Aorta (tissue), 5 donors: ENCODE measurements around the gene KRTAP10-2. TPM values are rescaled to one million over a fixed set of nuclear protein-coding genes. Genes with fewer than 3 reads are reported as not detected.

Source experiments
- ATAC-seq: fragments of 200-7000 bp; cut with Tn5 transposase; one replicate; pipeline ENCODE4 v1.9.1; 2022; ENCODE audit warnings: moderate library complexity; ENCODE audit not compliant: low FRiP score
- DNase-seq, 2 donors: peaks; one replicate each; pipeline ENCODE4 v3.0.0-alpha.2; 2020
- H3K27ac ChIP-seq, 2 donors: one replicate each; pipeline ENCODE4 v1.5.1; 2013; ENCODE audit warnings: low read length in 2 of 2, mild to moderate bottlenecking in 2 of 2, moderate library complexity in 2 of 2, control low read depth in 1 of 2, inconsistent platforms in 1 of 2, low read depth in 1 of 2
- H3K27me3 ChIP-seq, 2 donors: one replicate each; pipeline ENCODE4 v1.6.1; 2013; ENCODE audit warnings: control low read depth in 1 of 2, low read length in 1 of 2, mild to moderate bottlenecking in 1 of 2, moderate library complexity in 1 of 2; ENCODE audit not compliant: insufficient read depth in 2 of 2, control insufficient read depth in 1 of 2
- H3K36me3 ChIP-seq, 2 donors: one replicate each; pipeline ENCODE4 v1.6.1; 2013; ENCODE audit warnings: control low read depth in 1 of 2, low read length in 1 of 2, mild to moderate bottlenecking in 1 of 2; ENCODE audit not compliant: insufficient read depth in 2 of 2, control insufficient read depth in 1 of 2
- H3K4me1 ChIP-seq, 2 donors: one replicate each; pipeline ENCODE4 v1.6.1; 2013; ENCODE audit warnings: low read length in 2 of 2, control low read depth in 1 of 2, mild to moderate bottlenecking in 1 of 2, moderate library complexity in 1 of 2; ENCODE audit not compliant: insufficient read depth in 2 of 2, control insufficient read depth in 1 of 2
- H3K4me3 ChIP-seq, 2 donors: one replicate each; pipeline ENCODE4 v1.5.1; 2013; ENCODE audit warnings: low read length in 2 of 2, control low read depth in 1 of 2, mild to moderate bottlenecking in 1 of 2
- H3K9me3 ChIP-seq: one replicate; pipeline ENCODE4 v1.6.1; 2013; ENCODE audit warnings: mild to moderate bottlenecking, low read length; ENCODE audit not compliant: control insufficient read depth
- WGBS, 2 donors: extraction: QIAGEN DNeasy Blood & Tissue Kit; methylation state at CpG; one replicate each; pipeline ENCODE4 v1.1.7; 2013; 5-methylcytosine and 5-hydroxymethylcytosine counted together
- intact Hi-C, 2 donors: fragments of 100-400 bp; cut with DNase I; formaldehyde crosslinking; loops; one replicate each; pipeline versions ENCODE4 v1.14.2 to v1.15.0; 2022
- polyA plus RNA-seq, 2 donors: library from polyadenylated mRNA; stranded (reverse); fragments of 200-250 nt; gene quantifications; one replicate each; pipeline ENCODE4 v1.2.3, GENCODE V29; 2013
- total RNA-seq, 2 donors: library from RNA; stranded (reverse); fragmentation: NEBNext Ultra II Directional; extraction: Animal tissue kit (Norgen Biotek cat#: 25700); gene quantifications; one replicate each; pipeline ENCODE4 v1.2.1, GENCODE V29; 2021
- donor health status: healthy with polysubstance abuse.
- donor health status: Bipolar disorder and iron deficiency.
- donor health status: DM: no; HTN: no; CAD: no.
- donor health status: DM: no; HTN: no; CAD: no.
- donor health status: DM: yes; HTN: yes; CAD: no.

KRTAP10-2 gene
- total and polyA plus RNA-seq, 4 donors, result not detected

DNA sequence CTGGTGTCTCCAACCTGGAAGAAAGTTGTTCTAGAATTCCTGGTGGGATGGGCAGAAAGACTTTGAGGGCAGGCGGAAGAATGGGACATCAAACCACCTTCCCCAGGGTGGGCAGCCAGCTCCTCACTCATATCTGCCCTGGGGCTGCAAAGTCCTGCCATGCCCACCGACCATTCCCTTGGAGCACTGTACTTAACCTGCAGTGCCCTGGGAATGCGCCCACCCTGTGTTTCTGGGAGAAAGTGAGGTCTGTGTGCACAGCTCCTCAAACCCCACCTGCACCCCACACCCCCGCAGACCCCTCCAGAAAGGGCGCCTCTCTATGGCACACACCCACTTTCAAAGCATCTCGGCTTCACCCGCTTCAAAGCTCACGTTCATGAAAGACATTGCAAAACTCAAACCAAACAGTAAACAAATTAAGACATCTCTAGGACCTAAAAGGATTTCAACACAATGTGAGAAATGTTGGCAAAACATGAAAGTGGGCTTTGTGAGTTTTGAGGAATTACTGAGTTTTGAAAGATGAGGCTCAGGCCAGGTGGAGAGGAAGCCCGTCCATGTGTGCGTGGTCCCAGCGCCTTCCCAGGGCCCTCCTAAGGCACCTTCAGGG, 36.5 kb downstream of the KRTAP10-2 start:
- DNase-seq (no peak), ATAC-seq (no peak)
- no peaks in the 10 kb centered on the region for H3K9me3 ChIP-seq
- H3K4me1 ChIP-seq, result no peaks in the 10 kb centered on the region
- 87 to 88% methylated on average over 11 of the region's 11 CpGs for WGBS, 2 donors
- intact Hi-C loops, result loop anchor here in 1 of 2 donors (10.0 kb wide), 1 partner anchor 280 kb away; no protein-coding TSS in a partner anchor
- H3K27me3 ChIP-seq, result no peaks in the 10 kb centered on the region
- H3K36me3 ChIP-seq, result no peaks in the 10 kb centered on the region
- H3K4me3 ChIP-seq, result no peak overlapping the region
- no peak overlapping the region for H3K27ac ChIP-seq

GRCh38 chr21:44514218-44514520, 37.1 kb downstream of the KRTAP10-2 start:
- WGBS, 2 donors, result 90 to 91% methylated on average over 7 of the region's 7 CpGs
- no peak for ATAC-seq
- intact Hi-C loops, result loop anchor here in 1 of 2 donors (10.0 kb wide), 1 partner anchor 281 kb away; no protein-coding TSS in a partner anchor

DNA sequence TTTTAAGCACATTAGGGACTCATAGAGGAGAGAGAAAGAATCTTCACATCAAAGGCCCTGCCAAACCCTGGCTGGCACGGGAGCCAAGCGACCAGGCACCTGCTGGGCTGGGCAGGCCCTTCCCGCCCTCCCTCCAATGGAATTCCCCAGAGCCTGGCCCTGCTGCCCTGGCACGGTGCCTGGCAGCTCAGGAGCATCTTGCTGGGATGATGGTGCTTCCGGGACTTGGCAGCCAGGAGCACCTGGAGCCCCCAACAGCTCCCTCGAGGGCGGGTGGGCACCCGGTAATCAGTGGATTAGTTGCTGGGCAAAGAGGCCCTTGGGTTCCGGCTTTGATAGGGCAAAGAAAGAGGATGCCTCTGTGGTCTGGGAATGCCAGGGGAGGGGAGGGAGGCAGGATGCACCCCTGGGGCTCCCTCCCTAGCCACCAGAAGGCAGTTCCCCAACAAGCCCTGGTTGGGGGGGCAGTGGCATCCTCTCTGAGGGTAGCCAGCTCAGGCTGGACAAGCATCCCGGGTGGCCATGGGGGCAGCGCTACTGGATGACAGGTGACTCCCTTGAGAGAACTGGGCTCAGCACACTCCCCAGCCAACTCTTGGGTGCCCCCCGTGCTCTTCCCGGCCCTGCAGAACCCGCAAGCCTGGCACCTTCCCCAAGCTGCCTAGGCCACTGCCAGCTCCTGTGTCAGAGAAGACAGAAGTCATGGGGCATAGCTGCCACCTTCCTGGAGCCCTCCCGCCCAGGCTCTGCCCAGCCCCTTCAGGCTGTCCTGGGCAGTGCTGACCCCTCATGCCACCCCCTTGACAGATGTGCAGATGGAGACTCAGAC, 37.7 kb downstream of the KRTAP10-2 start:
- WGBS, 2 donors, result 87% methylated on average over 15 of the region's 15 CpGs
- intact Hi-C loops, result loop anchor here in 1 of 2 donors (10.0 kb wide), 1 partner anchor 281 kb away; no protein-coding TSS in a partner anchor

More at GRCh38 chr21:44514218-44514520, 37.1 kb downstream of the KRTAP10-2 start:
- no peak for DNase-seq
- Histone ChIP-seq H3K27me3 (no peaks in the 10 kb centered on the region), H3K4me3 (no peak overlapping the region), H3K27ac (no peak overlapping the region), H3K4me1 (no peaks in the 10 kb centered on the region), H3K9me3 (no peaks in the 10 kb centered on the region), H3K36me3 (no peaks in the 10 kb centered on the region)

GRCh38 chr21:44512496-44513388, 38.6 kb downstream of the KRTAP10-2 start:
- H3K9me3 ChIP-seq, result no peaks in the 10 kb centered on the region
- intact Hi-C loops, result loop anchor here in 1 of 2 donors (10.0 kb wide), 1 partner anchor 282 kb away; no protein-coding TSS in a partner anchor
- 80 to 83% methylated on average over 21 of the region's 21 CpGs for WGBS, 2 donors
- H3K27ac ChIP-seq, result no peak overlapping the region
- no peaks in the 10 kb centered on the region for H3K27me3 ChIP-seq
- H3K4me1 ChIP-seq, result no peaks in the 10 kb centered on the region
- no peaks in the 10 kb centered on the region for H3K36me3 ChIP-seq
- ATAC-seq (no peak), DNase-seq (no peak)
- no peak overlapping the region for H3K4me3 ChIP-seq

More for the DNA sequence above, 37.7 kb downstream of the KRTAP10-2 start:
- DNase-seq, result no peak
- H3K4me1 ChIP-seq, result no peaks in the 10 kb centered on the region
- H3K27me3 ChIP-seq, result no peaks in the 10 kb centered on the region
- ATAC-seq, result no peak
- H3K9me3 ChIP-seq, result no peaks in the 10 kb centered on the region
- H3K36me3 ChIP-seq, result no peaks in the 10 kb centered on the region
- no peak overlapping the region for H3K4me3 ChIP-seq
- no peak overlapping the region for H3K27ac ChIP-seq

DNA sequence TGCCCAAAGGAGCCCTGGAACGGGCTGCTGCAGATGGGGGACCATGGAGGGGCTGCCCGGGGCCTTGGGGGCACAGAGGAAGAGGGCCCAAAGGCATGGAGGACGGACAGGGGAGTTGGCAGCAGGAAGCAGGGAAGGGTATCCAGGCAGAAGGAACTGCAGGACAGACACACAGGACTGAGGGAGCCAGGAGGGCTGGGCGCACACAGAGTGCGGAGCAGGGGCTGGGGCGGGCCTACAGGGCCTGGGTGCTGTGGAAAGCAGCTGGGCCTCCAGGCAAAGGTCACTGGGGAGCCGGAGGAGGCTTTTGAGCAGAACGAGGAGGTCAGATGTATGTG, 39.4 kb downstream of the KRTAP10-2 start:
- H3K27me3 ChIP-seq, result no peaks in the 10 kb centered on the region
- no peak overlapping the region for H3K4me3 ChIP-seq
- H3K36me3 ChIP-seq, result no peaks in the 10 kb centered on the region
- ATAC-seq, result no peak
- H3K9me3 ChIP-seq, result no peaks in the 10 kb centered on the region
- no peak for DNase-seq
- intact Hi-C loops, result loop anchor here in 1 of 2 donors (10.0 kb wide), 1 partner anchor 283 kb away; no protein-coding TSS in a partner anchor
- WGBS, 2 donors, result 87 to 90% methylated on average over 8 of the region's 8 CpGs
- H3K4me1 ChIP-seq, result no peaks in the 10 kb centered on the region
- no peak overlapping the region for H3K27ac ChIP-seq

GRCh38 chr21:44511219-44511937, 39.9 kb downstream of the KRTAP10-2 start:
- intact Hi-C loops, result loop anchor here in 1 of 2 donors (10.0 kb wide), 1 partner anchor 283 kb away; no protein-coding TSS in a partner anchor
- H3K27ac ChIP-seq, result no peak overlapping the region
- no peak overlapping the region for H3K4me3 ChIP-seq
- ATAC-seq (no peak), DNase-seq (no peak)
- H3K4me1 ChIP-seq, result no peaks in the 10 kb centered on the region
- no peaks in the 10 kb centered on the region for H3K27me3 ChIP-seq
- 89 to 92% methylated on average over 11 of the region's 11 CpGs for whole genome bisulfite sequencing, 2 donors
- no peaks in the 10 kb centered on the region for H3K36me3 ChIP-seq
- H3K9me3 ChIP-seq, result no peaks in the 10 kb centered on the region

DNA sequence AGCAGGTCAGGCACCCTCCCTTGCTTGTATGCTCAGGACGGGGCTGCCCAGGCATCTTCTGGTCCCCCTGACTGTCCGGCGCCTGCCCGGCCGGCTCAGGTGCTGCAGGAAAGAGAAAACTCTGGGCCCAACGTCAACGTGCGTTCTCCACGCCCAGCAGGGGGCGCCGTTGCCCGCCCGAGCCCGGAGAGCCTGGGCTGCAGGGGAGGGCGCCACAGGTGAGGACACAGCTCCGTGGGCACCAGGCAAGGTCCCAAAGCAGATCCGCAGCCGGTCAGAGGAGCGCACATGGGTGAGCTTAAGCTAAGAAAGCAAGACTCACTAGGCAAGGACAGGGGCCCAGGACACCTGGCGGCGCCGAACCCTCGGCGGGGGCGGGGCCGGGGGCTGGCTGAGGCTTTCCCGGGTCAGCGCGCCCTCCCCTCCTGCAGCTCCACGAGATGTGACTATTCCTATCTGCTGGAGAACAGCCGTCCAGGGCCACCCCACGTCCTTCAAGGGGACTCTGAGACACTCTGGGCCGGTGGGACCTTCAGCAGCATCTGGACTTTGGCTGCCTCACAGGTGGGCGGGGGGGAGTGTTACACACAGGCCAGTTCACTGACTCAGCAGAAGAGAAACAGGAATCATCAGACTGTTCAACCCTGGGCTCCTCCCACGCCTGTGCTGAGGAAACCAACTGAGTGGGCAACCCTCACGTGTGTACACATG, 40.6 kb downstream of the KRTAP10-2 start:
- H3K4me3 ChIP-seq, result no peak overlapping the region
- intact Hi-C loops, result loop anchor here in 1 of 2 donors (10.0 kb wide), 1 partner anchor 284 kb away; no protein-coding TSS in a partner anchor
- H3K9me3 ChIP-seq, result no peaks in the 10 kb centered on the region
- ATAC-seq (no peak), DNase-seq (peak; percentile 72 to 84)
- no peaks in the 10 kb centered on the region for H3K36me3 ChIP-seq
- H3K27ac ChIP-seq, result no peak overlapping the region
- H3K4me1 ChIP-seq, result no peaks in the 10 kb centered on the region
- no peaks in the 10 kb centered on the region for H3K27me3 ChIP-seq
- WGBS, 2 donors, result 16 to 22% methylated on average over 36 of the region's 36 CpGs
